Keratinocyte (primary cell): ENCODE results near the gene TLCD1. TPM values are rescaled to one million over a fixed set of nuclear protein-coding genes. Genes with fewer than 3 reads are reported as not detected.

ENCODE experiments used
- DNase-seq: peaks from one replicate; pipeline ENCODE4 v3.0.0-alpha.2; 2011; ENCODE audit warnings: low read depth, missing footprints, low spot score
- FAIRE-seq: peaks from 2 replicates; lab custom pipeline; 2011; peaks lifted over from hg19 to GRCh38; lab: Jason Lieb, UNC
- H2AFZ ChIP-seq: 2 replicates; pipeline ENCODE4 v1.6.0; 2012; ENCODE audit warnings: low read length, control low read depth, inconsistent platforms; ENCODE audit not compliant: control insufficient read depth
- H3K27ac ChIP-seq: 2 replicates; pipeline ENCODE4 v1.5.1; 2011; ENCODE audit warnings: low read length; ENCODE audit not compliant: control insufficient read depth, insufficient read depth
- H3K27me3 ChIP-seq: 3 replicates; pipeline ENCODE4 v1.6.0; 2011; ENCODE audit warnings: low read length; ENCODE audit not compliant: control insufficient read depth, insufficient read depth; ENCODE audit errors: extremely low read depth
- H3K36me3 ChIP-seq, 2 experiments: 2 replicates in 1 of 2; 3 replicates in 1 of 2; pipeline ENCODE4 v1.5.1; 2011; ENCODE audit warnings: low read length in 2 of 2, mild to moderate bottlenecking in 1 of 2; ENCODE audit not compliant: control insufficient read depth in 2 of 2, insufficient read depth in 2 of 2; ENCODE audit errors: extremely low read depth in 1 of 2
- H3K4me1 ChIP-seq: 3 replicates; pipeline ENCODE4 v1.5.1; 2011; ENCODE audit warnings: low read length; ENCODE audit not compliant: control insufficient read depth, insufficient read depth; ENCODE audit errors: extremely low read depth
- H3K4me2 ChIP-seq: 3 replicates; pipeline ENCODE4 v1.6.0; 2011; ENCODE audit warnings: low read depth, low read length; ENCODE audit not compliant: control insufficient read depth, insufficient read depth; ENCODE audit errors: extremely low read depth
- H3K4me3 ChIP-seq, 3 experiments: fragments of 200-600 bp in 1 of 3; sonication (generic) in 1 of 3; 2 replicates in 2 of 3; 3 replicates in 1 of 3; pipeline ENCODE4 v1.5.1; 2011 to 2016; ENCODE audit warnings: low read length in 3 of 3, mild to moderate bottlenecking in 3 of 3, control low read depth in 2 of 3, inconsistent platforms in 1 of 3, low read depth in 1 of 3, mixed read lengths in 1 of 3, mixed run types in 1 of 3, moderate library complexity in 1 of 3; ENCODE audit not compliant: control insufficient read depth in 2 of 3, insufficient read depth in 2 of 3; ENCODE audit errors: extremely low read depth in 1 of 3
- H3K79me2 ChIP-seq: 2 replicates; pipeline ENCODE4 v1.6.0; 2012; ENCODE audit warnings: low read length; ENCODE audit not compliant: control insufficient read depth, insufficient read depth
- H3K9ac ChIP-seq: 3 replicates; pipeline ENCODE4 v1.6.0; 2011; ENCODE audit warnings: low read length; ENCODE audit not compliant: control insufficient read depth, insufficient read depth; ENCODE audit errors: extremely low read depth
- H3K9me1 ChIP-seq: 3 replicates; pipeline ENCODE4 v1.6.0; 2011; ENCODE audit warnings: low read length; ENCODE audit not compliant: control insufficient read depth, insufficient read depth; ENCODE audit errors: extremely low read depth
- H3K9me3 ChIP-seq: 2 replicates; pipeline ENCODE4 v1.5.1; 2012; ENCODE audit warnings: low read depth, low read length; ENCODE audit not compliant: control insufficient read depth
- H4K20me1 ChIP-seq: 3 replicates; pipeline ENCODE4 v1.6.0; 2011; ENCODE audit warnings: low read length; ENCODE audit not compliant: control insufficient read depth, insufficient read depth; ENCODE audit errors: extremely low read depth
- EZH2 ChIP-seq: IDR thresholded peaks from one replicate; pipeline ENCODE4 v1.6.1; 2012; ENCODE audit warnings: inconsistent platforms, mild to moderate bottlenecking, low read length, moderate library complexity
- dilution Hi-C: fragments of 300-500 bp; cut with MboI; formaldehyde crosslinking; loops from one replicate; pipeline ENCODE4 v1.7.0; 2020; ENCODE audit warnings: low sequenced_read_pairs; ENCODE audit not compliant: extremely low pct_ligation_motif_present
- polyA plus RNA-seq, 5 experiments: library from polyadenylated mRNA; depleted of rRNA in 3 of 5; stranded (reverse) in 3 of 5; stranded (forward) in 1 of 5; unstranded in 1 of 5; fragments of >200 nt; gene quantifications; 1 replicate in 1 of 5; 2 replicates in 3 of 5; 3 replicates in 1 of 5; pipeline versions ENCODE4 v1.2.1 to v1.2.3, GENCODE V29; 2011 to 2012; ENCODE audit warnings: missing spikeins in 2 of 5, low read depth in 1 of 5, low replicate concordance in 1 of 5
- TF ChIP-seq, protein P1 (sequence below), 3 experiments: IDR thresholded peaks in 1 of 3; conservative IDR thresholded peaks in 1 of 3; optimal IDR thresholded peaks in 1 of 3; 2 replicates in 2 of 3; 3 replicates in 1 of 3; pipeline versions ENCODE3 to v1.5.1; 2011; ENCODE audit warnings: low read length in 3 of 3, mild to moderate bottlenecking in 3 of 3, moderate library complexity in 2 of 3, control low read depth in 1 of 3, inconsistent platforms in 1 of 3; ENCODE audit not compliant: insufficient read depth in 2 of 3; ENCODE audit errors: extremely low read depth in 1 of 3

TLCD1 gene
- polyA plus RNA-seq, 1 donor (not counting 4 experiments of a cell fraction or from before 2014, with no cell fraction given) = 14.0 TPM

DNA sequence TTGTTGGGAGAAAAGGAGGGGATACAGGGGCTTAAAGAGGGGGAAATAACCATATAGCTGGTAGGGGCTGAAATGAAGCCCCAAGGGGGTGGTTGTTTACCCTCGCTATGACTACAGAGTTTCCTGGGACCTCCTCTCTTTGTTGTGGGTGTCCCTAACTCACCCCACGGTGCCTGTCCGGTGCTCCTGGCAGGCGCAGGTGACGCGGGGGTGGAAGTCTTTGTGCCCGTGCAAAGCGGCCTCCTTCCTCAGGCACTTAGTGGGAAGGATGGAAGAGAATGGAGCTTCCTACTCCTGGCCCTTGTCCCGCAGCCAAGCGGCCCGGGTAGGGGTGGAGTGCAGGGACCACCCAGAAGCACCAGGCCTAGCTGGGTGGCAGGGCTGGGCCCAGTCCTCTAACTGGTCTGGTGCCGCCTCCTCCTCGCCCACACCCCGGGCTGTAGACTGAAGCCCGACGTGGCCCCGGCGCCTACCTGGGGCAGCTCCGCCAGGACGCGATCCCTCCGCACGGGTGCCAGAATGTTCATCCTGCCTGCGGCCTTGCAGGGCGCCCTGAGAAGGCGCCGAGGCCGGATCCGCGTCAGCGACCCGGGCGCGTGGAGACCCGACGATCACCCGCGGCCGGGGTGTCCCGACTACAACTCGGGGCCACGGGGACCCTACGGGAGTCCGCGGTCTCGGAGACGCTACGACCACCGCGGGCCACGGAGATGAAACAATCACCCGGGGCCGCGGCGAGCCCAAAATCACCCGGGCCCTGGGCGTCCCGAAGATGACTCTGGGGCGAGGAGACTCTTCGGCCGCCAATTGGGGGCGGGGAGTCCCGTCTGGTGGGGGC lies 9.1 kb downstream of the TLCD1 start:
- peak overlapping the region; percentile 30 for H2AFZ ChIP-seq
- H3K9me3 ChIP-seq = no peaks in the 10 kb centered on the region
- H3K9ac ChIP-seq = peak overlapping the region; percentile 95
- peaks cover 45% of the 10 kb centered on the region for H3K79me2 ChIP-seq
- peak overlapping the region; percentile 89 for H3K27ac ChIP-seq
- H3K4me3 ChIP-seq = peak overlapping the region; percentile 69 to 87 (median 82)
- peak overlapping the region; percentile 99 for H3K4me2 ChIP-seq
- peaks cover 20 to 48% of the 10 kb centered on the region in 2 experiments for H3K36me3 ChIP-seq
- TF ChIP-seq, protein P1, sequence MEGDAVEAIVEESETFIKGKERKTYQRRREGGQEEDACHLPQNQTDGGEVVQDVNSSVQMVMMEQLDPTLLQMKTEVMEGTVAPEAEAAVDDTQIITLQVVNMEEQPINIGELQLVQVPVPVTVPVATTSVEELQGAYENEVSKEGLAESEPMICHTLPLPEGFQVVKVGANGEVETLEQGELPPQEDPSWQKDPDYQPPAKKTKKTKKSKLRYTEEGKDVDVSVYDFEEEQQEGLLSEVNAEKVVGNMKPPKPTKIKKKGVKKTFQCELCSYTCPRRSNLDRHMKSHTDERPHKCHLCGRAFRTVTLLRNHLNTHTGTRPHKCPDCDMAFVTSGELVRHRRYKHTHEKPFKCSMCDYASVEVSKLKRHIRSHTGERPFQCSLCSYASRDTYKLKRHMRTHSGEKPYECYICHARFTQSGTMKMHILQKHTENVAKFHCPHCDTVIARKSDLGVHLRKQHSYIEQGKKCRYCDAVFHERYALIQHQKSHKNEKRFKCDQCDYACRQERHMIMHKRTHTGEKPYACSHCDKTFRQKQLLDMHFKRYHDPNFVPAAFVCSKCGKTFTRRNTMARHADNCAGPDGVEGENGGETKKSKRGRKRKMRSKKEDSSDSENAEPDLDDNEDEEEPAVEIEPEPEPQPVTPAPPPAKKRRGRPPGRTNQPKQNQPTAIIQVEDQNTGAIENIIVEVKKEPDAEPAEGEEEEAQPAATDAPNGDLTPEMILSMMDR (optimal IDR thresholded peaks at IDR 0.05 in 1 of 3, IDR thresholded peaks at IDR 0.05 in 1 of 3, conservative IDR thresholded peaks at IDR 0.05 in 1 of 3; ENCODE audit: extremely low read depth in 1 of 3, insufficient read depth in 2 of 3, low read length in 3 of 3) = no peak
- no peak for TF ChIP-seq EZH2
- DNase-seq = no peak
- peaks cover 14% of the 10 kb centered on the region for H4K20me1 ChIP-seq
- peaks cover 33% of the 10 kb centered on the region for H3K4me1 ChIP-seq
- dilution Hi-C loops = no loop called here
- no peak for FAIRE-seq
- H3K9me1 ChIP-seq = peaks cover 3% of the 10 kb centered on the region
- no peaks in the 10 kb centered on the region for H3K27me3 ChIP-seq

GRCh38 chr17:28715217-28715616 lies 10.8 kb downstream of the TLCD1 start:
- dilution Hi-C loops = no loop called here
- H3K4me2 ChIP-seq = no peak overlapping the region
- DNase-seq (no peak), FAIRE-seq (no peak)
- TF ChIP-seq EZH2 = no peak
- TF ChIP-seq, protein P1 (optimal IDR thresholded peaks at IDR 0.05 in 1 of 3, IDR thresholded peaks at IDR 0.05 in 1 of 3, conservative IDR thresholded peaks at IDR 0.05 in 1 of 3; ENCODE audit: extremely low read depth in 1 of 3, insufficient read depth in 2 of 3, low read length in 3 of 3) = no peak
- no peak overlapping the region for H3K27ac ChIP-seq
- no peak overlapping the region for H3K4me3 ChIP-seq
- peaks cover 30% of the 10 kb centered on the region for H3K4me1 ChIP-seq
- no peaks in the 10 kb centered on the region for H3K9me3 ChIP-seq
- peaks cover 3% of the 10 kb centered on the region for H3K9me1 ChIP-seq
- H4K20me1 ChIP-seq = peaks cover 5% of the 10 kb centered on the region
- H3K36me3 ChIP-seq = peaks cover 16 to 33% of the 10 kb centered on the region in 2 experiments
- H3K79me2 ChIP-seq = peaks cover 28% of the 10 kb centered on the region
- no peak overlapping the region for H2AFZ ChIP-seq
- H3K9ac ChIP-seq = no peak overlapping the region
- H3K27me3 ChIP-seq = no peaks in the 10 kb centered on the region
